Stimulated activated naive CD4-positive, alpha-beta T cell (primary cell): ENCODE measurements around the gene CCDC186.

Experiments used
- DNase-seq, 6 experiments: peaks; one replicate each; lab custom pipeline; 2025; lab: John Stamatoyannopoulos, UW

CCDC186 gene

DNA sequence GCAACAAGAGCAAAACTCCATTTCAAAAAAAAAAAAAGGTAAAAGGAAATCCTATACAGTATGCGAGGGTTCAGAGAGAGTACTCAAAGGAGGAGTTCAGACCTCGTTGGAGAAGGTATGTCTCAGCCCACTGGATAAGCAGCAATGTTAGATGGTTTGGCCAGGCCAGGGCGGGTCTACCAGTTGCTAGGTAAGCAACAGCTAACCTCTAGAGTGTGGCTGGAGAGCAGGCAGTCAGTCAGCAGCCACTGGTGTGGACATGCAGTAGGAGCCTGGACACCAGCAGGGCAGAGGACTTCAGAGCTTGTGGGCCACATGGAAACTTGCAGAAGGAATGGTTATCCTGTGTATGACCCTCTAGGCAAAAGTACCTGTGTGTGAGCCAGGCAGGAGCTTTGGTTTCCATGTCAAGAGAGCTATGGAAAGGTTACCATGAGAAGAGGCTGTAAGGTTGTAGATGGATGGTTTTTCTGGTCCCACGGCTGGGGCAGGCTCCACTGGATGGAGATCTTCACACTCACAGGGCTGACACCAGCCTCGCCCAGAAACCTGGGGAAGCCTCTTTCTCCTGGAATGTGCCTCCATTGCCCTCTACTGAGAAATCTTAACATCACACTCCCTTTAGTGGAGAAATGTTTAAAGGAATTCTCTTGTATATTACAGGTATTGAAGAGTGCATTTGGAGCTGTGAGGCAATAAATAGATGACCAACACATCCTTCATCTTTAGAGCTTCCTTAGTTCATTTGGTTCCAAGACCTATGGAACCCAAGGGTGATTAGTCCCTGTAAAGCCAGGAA lies 63.6 kb downstream of the CCDC186 start:
- no peak for DNase-seq

- peak in 2 of 6 experiments; percentile 12 to 35 for DNase-seq
Observed at GRCh38 chr10:114103284-114103683, 70.7 kb downstream of the CCDC186 start.

DNA sequence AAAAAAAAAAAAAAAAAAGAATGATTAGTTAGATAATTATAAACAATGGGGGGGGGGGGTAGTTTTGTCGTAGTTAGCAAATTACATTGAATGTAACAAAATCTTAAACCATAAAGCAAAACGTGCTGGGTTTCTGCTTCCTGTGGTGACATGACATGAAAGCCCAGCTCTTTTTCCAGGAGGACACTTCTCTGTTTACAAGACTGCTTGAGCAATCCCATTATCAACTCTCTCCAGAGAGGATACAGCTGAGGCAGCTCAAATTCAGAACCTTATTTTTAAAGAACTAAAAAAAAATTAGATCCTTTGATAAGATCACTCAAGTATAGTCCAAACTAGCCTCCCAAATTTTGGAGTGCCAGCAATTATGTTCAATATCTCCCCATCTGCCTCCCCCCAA lies 71.7 kb downstream of the CCDC186 start:
- no peak for DNase-seq

- DNase-seq, result peak in 1 of 6 experiments; percentile 10
Observed at GRCh38 chr10:114100848-114101741, 72.9 kb downstream of the CCDC186 start.

GRCh38 chr10:114096864-114097263 lies 77.1 kb downstream of the CCDC186 start:
- DNase-seq, result no peak

DNA sequence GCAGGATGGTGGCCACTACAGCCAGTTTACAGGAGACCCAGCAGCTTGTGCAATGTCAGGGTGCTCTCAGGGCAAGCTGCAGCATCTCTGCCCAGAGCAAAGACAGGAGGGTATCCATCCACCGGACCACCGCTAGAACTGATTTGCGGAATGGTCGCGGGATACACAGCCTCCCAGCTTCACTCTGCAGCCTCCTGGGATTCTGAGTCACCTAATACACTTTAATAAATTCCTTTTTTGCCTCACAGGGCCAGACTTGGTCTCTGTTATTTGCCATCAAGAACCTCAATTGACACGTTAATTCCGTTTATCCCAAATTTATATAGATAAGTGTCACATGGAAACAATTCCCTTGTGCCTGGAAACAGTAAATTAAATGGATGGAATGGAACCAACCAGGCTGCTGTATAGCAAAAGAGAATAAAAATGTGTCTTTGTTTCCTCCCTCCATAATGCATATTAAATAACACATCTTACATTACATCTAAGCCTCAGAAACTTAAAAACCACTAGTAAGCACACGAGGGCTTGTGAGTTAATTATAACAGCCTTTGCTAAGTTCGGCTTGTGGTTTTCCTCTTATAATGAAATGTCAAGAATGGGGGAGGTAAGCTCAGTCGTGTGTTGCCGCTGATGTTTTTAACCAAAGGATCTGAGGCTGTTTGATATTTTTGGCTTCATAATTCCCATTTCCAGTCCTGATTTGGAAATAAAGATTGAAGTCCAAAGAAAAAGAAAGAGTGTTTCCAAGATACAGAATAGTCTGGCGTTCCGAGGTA lies 78.3 kb downstream of the CCDC186 start:
- DNase-seq, result peak in 2 of 6 experiments; percentile 5 to 8

- no peak for DNase-seq
Observed at GRCh38 chr10:114094795-114095194, 79.2 kb downstream of the CCDC186 start.

GRCh38 chr10:114087655-114088054 lies 86.3 kb downstream of the CCDC186 start:
- DNase-seq, result no peak

GRCh38 chr10:114087255-114087654 lies 86.7 kb downstream of the CCDC186 start:
- no peak for DNase-seq

GRCh38 chr10:114084215-114084614 lies 89.8 kb downstream of the CCDC186 start:
- peak in 2 of 6 experiments; percentile 5 to 18 for DNase-seq

GRCh38 chr10:114083040-114083439 lies 91.0 kb downstream of the CCDC186 start:
- peak in 2 of 6 experiments; percentile 25 to 34 for DNase-seq

DNA sequence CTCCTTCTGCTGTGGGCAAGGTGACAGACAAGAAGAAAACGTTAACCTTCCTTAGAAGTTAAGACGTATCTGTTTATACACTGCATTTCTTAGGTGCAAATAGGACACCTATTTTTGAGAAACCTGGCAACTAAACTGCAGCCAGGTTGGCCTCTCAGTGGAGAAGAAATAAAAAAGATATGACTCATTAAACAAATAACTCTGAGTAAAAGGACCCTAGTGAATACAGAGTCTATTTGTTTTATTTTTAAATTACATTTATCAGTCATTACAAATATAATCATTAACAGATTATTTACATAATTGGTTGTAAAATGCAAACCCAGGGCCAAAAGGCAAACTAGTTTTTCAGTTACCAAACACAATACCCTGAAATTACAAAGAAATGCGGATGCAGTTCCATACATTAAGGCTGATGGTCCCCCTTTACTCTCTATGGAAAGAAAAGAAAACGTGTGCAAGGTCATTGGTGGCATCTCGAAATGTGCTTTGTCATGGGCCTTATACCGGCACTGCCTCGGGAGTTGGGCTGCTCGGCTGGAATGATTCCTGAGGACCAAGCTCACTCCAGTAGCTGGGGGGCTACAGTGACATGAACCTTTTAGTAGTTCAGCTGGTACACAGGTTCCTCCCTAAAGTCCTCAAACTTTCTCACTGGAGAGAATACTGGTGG lies 92.0 kb downstream of the CCDC186 start:
- DNase-seq, result no peak

DNA sequence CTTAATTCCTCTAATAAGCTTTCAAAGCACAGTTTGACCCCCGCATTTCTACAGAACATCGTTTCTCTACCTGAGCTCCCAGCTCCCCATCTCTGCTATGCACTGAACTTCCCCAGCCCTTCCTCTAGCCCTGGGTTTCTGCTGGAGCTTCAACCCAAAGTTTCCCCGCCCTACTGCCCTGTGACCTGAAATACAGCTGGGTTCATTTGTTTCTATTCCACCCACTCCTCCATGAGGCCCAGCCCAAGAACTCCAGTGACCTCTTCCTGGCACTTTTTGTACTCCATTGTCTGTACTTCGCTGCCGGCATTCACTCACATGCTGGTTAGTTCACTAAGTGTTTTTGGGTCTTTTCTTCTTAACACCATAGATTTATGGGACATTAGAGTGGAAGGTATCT lies 94.6 kb downstream of the CCDC186 start:
- no peak for DNase-seq

- DNase-seq, result no peak
Observed at GRCh38 chr10:114078346-114078745, 95.7 kb downstream of the CCDC186 start.

- DNase-seq, result no peak
Observed at GRCh38 chr10:114077815-114078219, 96.2 kb downstream of the CCDC186 start.

DNA sequence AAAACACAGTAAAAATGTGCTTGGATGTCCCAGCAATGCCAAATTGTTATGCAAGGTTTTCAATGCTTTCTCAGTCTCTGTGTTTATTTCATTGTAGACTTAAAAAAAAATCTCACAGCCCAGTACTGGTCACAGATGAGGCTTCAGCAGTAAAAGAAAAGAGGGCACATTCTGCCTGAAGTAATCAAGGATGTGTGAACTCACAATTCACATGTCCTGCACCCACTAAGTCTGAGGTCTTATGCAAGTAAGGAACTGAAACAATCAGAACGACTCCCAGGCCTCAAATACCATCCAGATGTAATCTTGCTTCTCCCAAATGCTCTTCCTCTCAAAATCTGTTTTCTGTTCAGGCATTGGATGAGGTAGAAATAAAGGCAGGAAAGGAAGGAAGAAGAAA lies 96.7 kb downstream of the CCDC186 start:
- DNase-seq, result no peak

GRCh38 chr10:114075093-114075492 lies 98.9 kb downstream of the CCDC186 start:
- no peak for DNase-seq

GRCh38 chr10:114073395-114074186 lies 100.4 kb downstream of the CCDC186 start:
- peak in 2 of 6 experiments; percentile 2 to 24 for DNase-seq

DNA sequence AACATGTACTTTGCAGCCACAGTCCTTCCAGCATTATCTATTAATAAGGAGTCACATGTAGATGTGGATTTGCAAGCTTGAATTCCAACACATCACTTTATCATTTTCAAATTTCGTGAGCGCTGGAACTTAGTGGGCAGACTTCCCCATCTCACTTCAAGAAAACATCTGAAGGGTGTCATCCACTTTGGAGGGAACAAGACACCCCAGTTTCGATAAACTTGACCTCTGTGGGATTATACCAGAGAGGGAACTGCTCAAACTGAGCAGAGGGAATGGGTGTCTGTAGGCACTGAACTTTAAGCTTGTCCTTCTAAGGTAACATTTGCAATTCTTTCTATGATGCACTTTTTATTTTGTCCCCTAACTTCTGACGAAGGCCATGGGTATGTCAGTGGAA lies 102.8 kb downstream of the CCDC186 start:
- DNase-seq, result no peak
